ENCODE measurements around the gene PRPF19.

PRPF19 gene

GRCh38 chr11:60924110-60924905 lies 17.9 kb upstream of the PRPF19 start, which contains the start of gene TMEM132A:
Gene TMEM132A (plus strand): TSS chr11:60924460. CDS start chr11:60924634, 174 bp downstream.
- no peak for DNase-seq (ENCODE audit: low read depth in 2 of 2, low spot score in 1 of 2)

DNA sequence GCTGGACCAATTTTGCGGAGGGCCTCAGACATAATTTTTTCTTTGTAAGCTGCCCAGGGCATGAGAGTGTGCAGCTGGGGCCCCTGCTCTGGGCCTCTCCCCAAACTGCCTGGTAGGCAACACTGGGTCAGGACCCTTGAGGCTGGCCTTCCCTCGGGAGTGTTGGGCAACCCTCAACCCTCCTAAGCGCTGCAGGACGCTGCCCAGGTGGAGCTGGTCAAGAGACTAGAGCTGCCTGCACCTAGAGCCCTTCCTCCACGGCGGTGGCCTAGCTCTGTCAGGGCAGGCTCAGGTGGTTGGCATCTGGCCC lies 17.4 kb upstream of the PRPF19 start:
- DNase-seq (ENCODE audit: low read depth in 2 of 2, low spot score in 1 of 2), result no peak

GRCh38 chr11:60923326-60923725 lies 16.9 kb upstream of the PRPF19 start:
- no peak for DNase-seq (ENCODE audit: low read depth in 2 of 2, low spot score in 1 of 2)

DNA sequence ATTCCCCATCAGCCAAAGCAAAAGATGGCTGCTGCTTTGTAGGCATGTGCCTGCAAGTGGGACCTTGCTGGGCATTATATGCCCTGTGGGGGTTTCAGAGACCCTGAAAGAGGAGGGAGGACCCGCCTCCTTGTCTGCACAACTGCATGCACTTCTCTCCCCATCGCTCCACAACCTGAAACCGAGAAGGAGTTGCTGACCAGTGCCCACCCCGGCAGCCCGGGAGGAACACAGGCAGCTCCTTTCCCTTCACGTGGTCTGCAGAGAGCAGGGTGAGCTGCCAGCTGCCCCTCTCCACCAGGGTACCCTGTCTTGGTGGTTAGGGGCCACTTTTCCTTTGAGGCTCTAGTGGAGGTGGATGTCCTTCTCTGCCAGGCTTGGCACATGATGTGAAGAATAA lies 16.5 kb upstream of the PRPF19 start:
- DNase-seq (ENCODE audit: low read depth in 2 of 2, low spot score in 1 of 2), result no peak

DNA sequence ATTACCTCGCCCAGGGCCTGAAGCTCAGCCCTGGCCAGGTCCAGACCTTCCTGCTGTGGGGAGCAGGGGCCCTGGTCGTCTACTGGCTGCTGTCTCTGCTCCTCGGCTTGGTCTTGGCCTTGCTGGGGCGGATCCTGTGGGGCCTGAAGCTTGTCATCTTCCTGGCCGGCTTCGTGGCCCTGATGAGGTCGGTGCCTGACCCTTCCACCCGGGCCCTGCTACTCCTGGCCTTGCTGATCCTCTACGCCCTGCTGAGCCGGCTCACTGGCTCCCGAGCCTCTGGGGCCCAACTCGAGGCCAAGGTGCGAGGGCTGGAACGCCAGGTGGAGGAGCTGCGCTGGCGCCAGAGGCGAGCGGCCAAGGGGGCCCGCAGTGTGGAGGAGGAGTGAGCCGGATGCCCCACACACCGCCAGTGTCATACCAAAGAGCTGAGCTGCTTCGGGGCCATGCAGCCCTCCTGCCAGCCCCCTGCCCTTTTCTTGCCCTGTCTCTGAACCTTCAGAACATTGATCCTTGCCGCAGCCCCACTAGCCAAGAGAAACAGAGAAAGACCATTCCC lies 15.5 kb upstream of the PRPF19 start:
- no peak for DNase-seq (ENCODE audit: low read depth in 2 of 2, low spot score in 1 of 2)

GRCh38 chr11:60921259-60921658 lies 14.9 kb upstream of the PRPF19 start:
- DNase-seq (ENCODE audit: low read depth in 2 of 2, low spot score in 1 of 2), result no peak

DNA sequence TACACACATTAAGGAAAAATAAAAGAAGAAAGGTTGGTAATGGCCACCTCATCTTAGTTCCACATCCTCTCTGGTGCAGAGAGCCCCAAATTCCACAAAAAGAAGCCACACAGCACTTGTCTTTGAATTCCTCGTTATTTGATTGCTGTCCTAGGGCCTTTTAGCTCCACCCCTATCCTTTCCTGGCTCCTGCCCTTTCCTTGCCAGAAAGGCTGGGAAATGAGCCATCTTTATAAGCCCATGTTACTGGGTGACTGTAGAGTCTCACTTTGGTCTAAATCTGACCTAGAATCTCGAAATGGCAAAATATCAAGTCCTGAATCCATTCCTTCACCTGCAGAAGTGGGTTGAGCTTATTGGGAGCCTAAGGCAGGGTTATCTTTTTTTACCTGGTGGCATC lies 13.6 kb upstream of the PRPF19 start:
- no peak for DNase-seq (ENCODE audit: low read depth in 2 of 2, low spot score in 1 of 2)

GRCh38 chr11:60919320-60919719 lies 12.9 kb upstream of the PRPF19 start:
- no peak for DNase-seq (ENCODE audit: low read depth in 2 of 2, low spot score in 1 of 2)

DNA sequence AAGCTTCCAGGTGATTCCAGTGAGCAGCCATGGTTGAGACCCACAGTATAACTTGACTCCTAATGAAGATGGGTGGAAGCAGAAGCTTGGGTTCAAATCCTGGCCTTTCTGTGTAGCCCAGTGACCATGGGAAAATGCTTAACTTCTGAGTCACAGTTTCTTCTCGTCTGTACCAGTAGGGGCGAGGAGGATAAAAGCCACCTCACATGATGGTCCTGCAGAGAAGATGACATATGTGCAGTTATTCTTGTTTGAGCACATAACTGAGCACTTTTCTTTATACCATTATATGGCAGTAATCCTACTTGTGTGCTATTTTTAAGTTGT lies 12.5 kb upstream of the PRPF19 start:
- no peak for DNase-seq (ENCODE audit: low read depth in 2 of 2, low spot score in 1 of 2)

GRCh38 chr11:60918251-60918938 lies 12.0 kb upstream of the PRPF19 start:
- no peak for DNase-seq (ENCODE audit: low read depth in 2 of 2, low spot score in 1 of 2)

GRCh38 chr11:60917267-60917666 lies 10.9 kb upstream of the PRPF19 start:
- DNase-seq (ENCODE audit: low read depth in 2 of 2, low spot score in 1 of 2), result no peak

GRCh38 chr11:60916669-60917206 lies 10.4 kb upstream of the PRPF19 start:
- DNase-seq (ENCODE audit: low read depth in 2 of 2, low spot score in 1 of 2), result no peak

DNA sequence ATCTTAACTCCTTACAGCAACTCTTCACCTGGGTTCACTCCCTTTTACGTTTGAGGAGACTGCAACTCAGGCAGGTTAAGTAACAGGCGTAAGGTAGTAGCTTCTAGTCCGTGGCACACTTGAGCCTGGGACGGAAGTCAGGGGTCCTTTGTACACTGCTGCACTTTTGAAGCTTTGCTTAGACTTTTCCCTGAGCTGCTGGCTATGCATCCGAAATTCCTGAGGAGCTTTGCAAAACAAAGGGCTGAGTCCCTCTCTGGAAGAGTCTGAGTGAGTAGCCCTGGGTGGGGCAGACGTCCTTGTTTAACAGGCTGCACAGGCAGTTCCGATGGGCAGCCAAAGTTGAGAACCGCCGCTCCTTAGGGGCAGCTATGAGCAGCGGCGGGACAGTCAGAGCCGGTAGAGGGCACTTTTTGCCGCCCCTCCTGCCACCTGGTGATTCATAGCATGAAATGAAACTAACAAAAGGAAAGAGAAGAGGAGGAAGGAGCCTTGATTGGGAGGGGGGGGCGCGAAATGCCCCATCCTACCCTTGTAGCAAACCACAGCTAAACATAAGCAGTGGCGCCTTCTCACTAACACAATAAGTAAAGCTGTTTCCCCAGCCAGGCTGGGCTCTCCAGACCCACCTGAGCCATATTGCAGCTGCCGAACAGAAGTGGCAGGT lies 9.0 kb upstream of the PRPF19 start:
- peak; percentile 45 to 64 for DNase-seq (ENCODE audit: low read depth in 2 of 2, low spot score in 1 of 2)

GRCh38 chr11:60914633-60915247 lies 8.4 kb upstream of the PRPF19 start:
- DNase-seq (ENCODE audit: low read depth in 2 of 2, low spot score in 1 of 2), result no peak

GRCh38 chr11:60913793-60914632 lies 7.6 kb upstream of the PRPF19 start, which contains the start of gene TMEM109:
Gene TMEM109 (plus strand): TSS chr11:60914158. CDS start chr11:60919694, 5,536 bp downstream.
- peak; percentile 72 to 75 for DNase-seq (ENCODE audit: low read depth in 2 of 2, low spot score in 1 of 2)

- no peak for DNase-seq (ENCODE audit: low read depth in 2 of 2, low spot score in 1 of 2)
Observed at GRCh38 chr11:60912851-60913528, 6.6 kb upstream of the PRPF19 start.

DNA sequence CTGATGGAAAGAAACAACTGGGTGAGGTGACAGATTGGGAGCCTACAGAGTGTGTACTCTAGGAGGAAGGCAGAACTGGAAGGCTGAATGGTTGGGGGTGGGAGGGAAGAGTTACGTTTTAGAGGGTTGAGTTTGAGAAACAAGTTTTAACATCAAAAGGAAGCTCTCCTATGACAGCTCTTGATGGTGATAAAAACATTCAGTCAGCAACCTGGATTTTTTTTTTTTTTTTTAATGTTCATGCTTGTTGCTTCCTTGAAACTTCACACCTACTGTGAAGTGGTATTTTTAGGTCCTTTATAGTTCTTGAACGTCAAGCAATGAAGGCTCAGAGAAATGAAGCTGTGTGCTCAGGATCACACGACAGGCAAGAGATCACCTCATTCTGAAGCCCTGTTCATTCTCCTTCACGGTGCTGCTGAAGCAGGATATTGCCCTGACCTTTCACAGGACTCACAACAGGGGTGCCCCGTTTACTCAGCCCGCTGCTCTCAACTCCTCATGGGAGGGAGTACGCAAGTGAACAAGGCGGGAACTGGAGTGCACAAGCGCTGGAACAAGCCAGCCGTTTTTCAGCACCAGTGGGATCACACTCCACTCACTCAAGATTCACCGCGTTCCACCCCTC lies 6.0 kb upstream of the PRPF19 start:
- no peak for DNase-seq (ENCODE audit: low read depth in 2 of 2, low spot score in 1 of 2)

- no peak for DNase-seq (ENCODE audit: low read depth in 2 of 2, low spot score in 1 of 2)
Observed at GRCh38 chr11:60910711-60911380, 4.5 kb upstream of the PRPF19 start.

GRCh38 chr11:60910281-60910687 lies 3.9 kb upstream of the PRPF19 start:
- DNase-seq (ENCODE audit: low read depth in 2 of 2, low spot score in 1 of 2), result no peak
